ENCODE measurements around the gene RAG1. TPM values are rescaled to one million over a fixed set of nuclear protein-coding genes. Genes with fewer than 3 reads are reported as not detected.

The RAG1 gene
- total RNA-seq, 1 donor from 2014 or later = 1.9 TPM

GRCh38 chr11:36565031-36565610 lies 2.7 kb upstream of the RAG1 start:
- DNase-seq (ENCODE audit: low spot score in 2 of 2, unreplicated experiment in 2 of 2) = no peak
- H3K4me3 Mint-ChIP-seq = peak overlapping the region; percentile 65
- no peak for TF ChIP-seq CTCF (IDR thresholded peaks at IDR 0.05; ENCODE audit: unreplicated experiment)
- H3K36me3 Mint-ChIP-seq = no peaks in the 10 kb centered on the region
- H3K27me3 Mint-ChIP-seq (ENCODE audit: low read depth) = peaks cover 27% of the 10 kb centered on the region
- peaks cover 8% of the 10 kb centered on the region for H3K4me1 Mint-ChIP-seq
- no peak overlapping the region for H3K27ac Mint-ChIP-seq
- no peaks in the 10 kb centered on the region for H3K9me3 Mint-ChIP-seq

DNA sequence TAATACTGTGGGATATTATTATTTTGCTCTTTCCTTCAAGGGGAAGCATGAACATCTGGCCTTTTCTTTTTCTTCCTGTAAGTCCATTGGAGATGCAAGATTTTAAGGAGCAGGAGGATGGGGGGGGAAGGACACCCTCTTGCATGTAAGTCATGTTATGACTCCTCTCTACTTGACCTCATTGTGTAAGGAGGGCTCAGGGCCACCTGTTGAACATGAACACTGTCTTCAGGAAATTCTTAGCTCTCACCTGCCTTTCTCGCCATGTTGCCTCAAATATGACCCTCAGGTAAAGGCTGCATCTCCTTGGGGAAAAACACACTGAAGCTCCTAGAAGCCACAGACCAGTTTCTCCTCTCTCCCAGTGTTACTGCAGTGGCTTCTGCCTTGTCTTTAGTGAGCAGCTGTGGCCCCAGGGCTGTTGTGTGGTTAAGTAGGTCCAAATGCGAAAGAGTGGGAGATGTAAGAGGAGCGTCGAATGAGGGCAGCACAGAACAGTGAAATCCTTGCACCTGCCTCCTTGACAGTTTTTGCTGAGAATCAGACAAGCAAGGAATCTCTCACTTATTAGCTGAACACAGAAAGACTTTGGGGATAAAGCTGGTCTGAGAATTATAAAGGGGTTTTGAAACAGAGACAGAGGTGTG lies 1.3 kb upstream of the RAG1 start:
- Mint-ChIP-seq H3K4me1 (peaks cover 8% of the 10 kb centered on the region), H3K36me3 (no peaks in the 10 kb centered on the region), H3K27ac (no peak overlapping the region), H3K4me3 (no peak overlapping the region), H3K27me3 (ENCODE audit: low read depth) (peaks cover 34% of the 10 kb centered on the region), H3K9me3 (no peaks in the 10 kb centered on the region)
- no peak for TF ChIP-seq CTCF (IDR thresholded peaks at IDR 0.05; ENCODE audit: unreplicated experiment)
- no peak for DNase-seq (ENCODE audit: low spot score in 2 of 2, unreplicated experiment in 2 of 2)

GRCh38 chr11:36569095-36569494 lies 1.3 kb downstream of the RAG1 start:
- H3K27ac Mint-ChIP-seq = no peak overlapping the region
- H3K4me3 Mint-ChIP-seq = no peak overlapping the region
- H3K36me3 Mint-ChIP-seq = no peaks in the 10 kb centered on the region
- DNase-seq (ENCODE audit: low spot score in 2 of 2, unreplicated experiment in 2 of 2) = no peak
- no peak for TF ChIP-seq CTCF (IDR thresholded peaks at IDR 0.05; ENCODE audit: unreplicated experiment)
- H3K27me3 Mint-ChIP-seq (ENCODE audit: low read depth) = peaks cover 46% of the 10 kb centered on the region
- peaks cover 8% of the 10 kb centered on the region for H3K4me1 Mint-ChIP-seq
- H3K9me3 Mint-ChIP-seq = no peaks in the 10 kb centered on the region

DNA sequence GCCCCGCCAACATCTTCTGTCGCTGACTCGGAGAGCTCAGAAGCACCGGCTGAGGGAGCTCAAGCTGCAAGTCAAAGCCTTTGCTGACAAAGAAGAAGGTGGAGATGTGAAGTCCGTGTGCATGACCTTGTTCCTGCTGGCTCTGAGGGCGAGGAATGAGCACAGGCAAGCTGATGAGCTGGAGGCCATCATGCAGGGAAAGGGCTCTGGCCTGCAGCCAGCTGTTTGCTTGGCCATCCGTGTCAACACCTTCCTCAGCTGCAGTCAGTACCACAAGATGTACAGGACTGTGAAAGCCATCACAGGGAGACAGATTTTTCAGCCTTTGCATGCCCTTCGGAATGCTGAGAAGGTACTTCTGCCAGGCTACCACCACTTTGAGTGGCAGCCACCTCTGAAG lies 6.7 kb downstream of the RAG1 start:
- H3K9me3 Mint-ChIP-seq = no peaks in the 10 kb centered on the region
- peaks cover 15% of the 10 kb centered on the region for H3K4me1 Mint-ChIP-seq
- H3K27ac Mint-ChIP-seq = no peak overlapping the region
- H3K36me3 Mint-ChIP-seq = no peaks in the 10 kb centered on the region
- H3K4me3 Mint-ChIP-seq = no peak overlapping the region
- DNase-seq (ENCODE audit: low spot score in 2 of 2, unreplicated experiment in 2 of 2) = no peak
- TF ChIP-seq CTCF (IDR thresholded peaks at IDR 0.05; ENCODE audit: unreplicated experiment) = no peak
- peaks cover 27% of the 10 kb centered on the region for H3K27me3 Mint-ChIP-seq (ENCODE audit: low read depth)

- Mint-ChIP-seq H3K4me3 (no peak overlapping the region), H3K27ac (no peak overlapping the region), H3K36me3 (no peaks in the 10 kb centered on the region), H3K9me3 (peaks cover 14% of the 10 kb centered on the region), H3K4me1 (peaks cover 15% of the 10 kb centered on the region), H3K27me3 (ENCODE audit: low read depth) (peaks cover 12% of the 10 kb centered on the region)
- TF ChIP-seq CTCF (IDR thresholded peaks at IDR 0.05; ENCODE audit: unreplicated experiment) = no peak
- no peak for DNase-seq (ENCODE audit: low spot score in 2 of 2, unreplicated experiment in 2 of 2)
Measured at GRCh38 chr11:36577373-36577772, 9.6 kb downstream of the RAG1 start.
